ENCODE measurements around the gene ADAM8. TPM values are rescaled to one million over a fixed set of nuclear protein-coding genes. Genes with fewer than 3 reads are reported as not detected.

Gene ADAM8
- 1.5 TPM for total RNA-seq (ENCODE audit: unreplicated experiment)
- long read RNA-seq = 0 reads

DNA sequence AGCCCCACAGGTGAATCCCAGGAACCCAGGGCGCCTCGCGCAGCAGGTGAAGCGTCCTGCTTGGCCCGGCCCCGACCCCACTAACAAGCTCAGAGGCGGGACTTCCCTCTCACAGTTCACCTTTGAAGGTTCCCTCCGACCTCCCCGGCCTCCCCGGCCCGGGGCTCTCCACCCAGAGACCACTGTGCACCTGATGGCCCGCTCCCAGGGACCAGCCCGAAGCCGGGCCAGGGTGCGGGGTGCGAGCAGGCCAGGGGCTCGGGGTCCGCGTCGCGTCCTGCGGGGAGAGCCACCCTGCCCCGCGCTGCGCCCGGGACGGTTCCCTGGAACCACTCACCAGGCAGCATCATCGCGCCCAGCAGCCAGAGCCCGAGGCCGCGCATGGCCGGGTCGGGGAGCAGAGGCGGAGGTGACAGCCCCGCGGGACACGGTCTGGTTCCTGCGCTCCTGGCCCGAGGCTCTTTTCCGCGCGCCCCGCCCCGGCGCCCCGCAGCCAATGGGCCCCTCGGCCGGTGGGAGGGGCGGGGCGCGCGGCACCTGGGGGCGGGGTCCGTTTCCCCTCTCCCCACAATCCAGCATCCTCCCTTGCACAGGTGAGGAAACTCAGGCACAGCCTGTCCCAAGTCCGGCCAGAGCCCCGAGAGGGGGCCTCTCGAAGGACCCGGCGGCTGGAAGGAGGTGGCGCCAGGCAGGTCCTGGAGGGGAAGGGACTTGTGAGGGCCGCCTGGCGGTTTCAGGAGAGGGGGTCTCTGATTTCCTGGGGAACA lies at the start of gene ADAM8:
ADAM8 (minus strand) TSS at position 434 of the 767 bp plus-strand sequence; CDS start at position 383, 51 bp downstream.
- no peak within 1 kb of the TSS for H3K4me3 Mint-ChIP-seq (ENCODE audit: unreplicated experiment)
- no peaks in the 10 kb centered on the region for H3K27me3 Mint-ChIP-seq (ENCODE audit: unreplicated experiment)
- H3K4me1 Mint-ChIP-seq (ENCODE audit: unreplicated experiment) = no peaks in the 10 kb centered on the region
- H3K9me3 Mint-ChIP-seq (ENCODE audit: unreplicated experiment) = no peaks in the 10 kb centered on the region
- TF ChIP-seq CTCF (IDR thresholded peaks at IDR 0.05; ENCODE audit: unreplicated experiment) = no peak
- no peak within 1 kb of the TSS for H3K27ac Mint-ChIP-seq (ENCODE audit: unreplicated experiment)
- no peaks in the 10 kb centered on the region for H3K36me3 Mint-ChIP-seq (ENCODE audit: low read depth, unreplicated experiment)
- peak; percentile 41 for DNase-seq (ENCODE audit: low spot score)

DNA sequence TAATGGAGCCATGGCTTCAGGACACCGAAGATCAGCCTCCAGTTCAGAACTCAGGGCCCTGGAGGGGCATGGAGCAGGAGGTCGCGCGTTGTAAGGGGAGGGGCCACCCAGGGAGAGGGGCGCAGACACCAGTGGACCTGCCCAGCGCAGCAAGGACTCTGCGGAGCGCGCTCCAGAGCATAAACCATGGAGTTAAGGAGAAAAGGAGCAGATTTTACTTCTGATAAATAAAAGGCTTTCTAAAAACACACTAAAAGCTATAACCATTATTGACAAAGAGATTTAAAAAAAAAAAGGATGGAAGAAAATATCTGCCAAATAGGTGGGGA lies 49.5 kb upstream of the ADAM8 start:
- no peak for DNase-seq (ENCODE audit: low spot score)
- Mint-ChIP-seq H3K4me3 (ENCODE audit: unreplicated experiment) (no peak overlapping the region), H3K36me3 (ENCODE audit: low read depth, unreplicated experiment) (no peaks in the 10 kb centered on the region), H3K9me3 (ENCODE audit: unreplicated experiment) (no peaks in the 10 kb centered on the region), H3K27ac (ENCODE audit: unreplicated experiment) (no peak overlapping the region), H3K4me1 (ENCODE audit: unreplicated experiment) (no peaks in the 10 kb centered on the region), H3K27me3 (ENCODE audit: unreplicated experiment) (peaks cover 27% of the 10 kb centered on the region)
- no peak for TF ChIP-seq CTCF (IDR thresholded peaks at IDR 0.05; ENCODE audit: unreplicated experiment)

GRCh38 chr10:133325440-133326222 lies 49.0 kb upstream of the ADAM8 start:
- H3K27me3 Mint-ChIP-seq (ENCODE audit: unreplicated experiment) = peaks cover 22% of the 10 kb centered on the region
- no peaks in the 10 kb centered on the region for H3K9me3 Mint-ChIP-seq (ENCODE audit: unreplicated experiment)
- H3K36me3 Mint-ChIP-seq (ENCODE audit: low read depth, unreplicated experiment) = no peaks in the 10 kb centered on the region
- H3K4me3 Mint-ChIP-seq (ENCODE audit: unreplicated experiment) = no peak overlapping the region
- DNase-seq (ENCODE audit: low spot score) = no peak
- TF ChIP-seq CTCF (IDR thresholded peaks at IDR 0.05; ENCODE audit: unreplicated experiment) = no peak
- no peak overlapping the region for H3K27ac Mint-ChIP-seq (ENCODE audit: unreplicated experiment)
- no peaks in the 10 kb centered on the region for H3K4me1 Mint-ChIP-seq (ENCODE audit: unreplicated experiment)

DNA sequence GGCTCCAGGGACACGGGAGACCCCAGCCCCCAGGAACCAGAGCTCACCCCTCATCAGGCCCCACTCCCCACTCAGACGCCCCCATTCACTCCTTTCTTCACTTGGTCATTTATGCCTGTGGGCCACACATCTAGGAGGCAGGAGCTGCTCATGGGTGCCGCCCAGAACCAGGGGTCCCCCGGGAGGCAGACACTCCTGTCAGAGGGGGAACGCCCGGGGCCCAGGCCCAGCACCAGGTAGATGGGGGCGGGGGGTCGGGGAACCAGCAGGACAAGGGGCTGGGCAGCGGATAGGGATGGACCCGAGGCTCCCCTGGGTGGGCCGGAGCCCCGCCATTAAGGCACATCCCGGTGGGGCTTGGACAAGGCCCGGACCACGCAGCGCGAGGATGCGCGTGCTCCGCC lies 48.2 kb upstream of the ADAM8 start:
- Mint-ChIP-seq H3K9me3 (ENCODE audit: unreplicated experiment) (no peaks in the 10 kb centered on the region), H3K27ac (ENCODE audit: unreplicated experiment) (no peak overlapping the region), H3K4me3 (ENCODE audit: unreplicated experiment) (no peak overlapping the region), H3K36me3 (ENCODE audit: low read depth, unreplicated experiment) (no peaks in the 10 kb centered on the region), H3K27me3 (ENCODE audit: unreplicated experiment) (peaks cover 19% of the 10 kb centered on the region), H3K4me1 (ENCODE audit: unreplicated experiment) (no peaks in the 10 kb centered on the region)
- DNase-seq (ENCODE audit: low spot score) = no peak
- no peak for TF ChIP-seq CTCF (IDR thresholded peaks at IDR 0.05; ENCODE audit: unreplicated experiment)

Data from endothelial cell (in vitro differentiated cells).